ENCODE data around the gene EML1.

DNA sequence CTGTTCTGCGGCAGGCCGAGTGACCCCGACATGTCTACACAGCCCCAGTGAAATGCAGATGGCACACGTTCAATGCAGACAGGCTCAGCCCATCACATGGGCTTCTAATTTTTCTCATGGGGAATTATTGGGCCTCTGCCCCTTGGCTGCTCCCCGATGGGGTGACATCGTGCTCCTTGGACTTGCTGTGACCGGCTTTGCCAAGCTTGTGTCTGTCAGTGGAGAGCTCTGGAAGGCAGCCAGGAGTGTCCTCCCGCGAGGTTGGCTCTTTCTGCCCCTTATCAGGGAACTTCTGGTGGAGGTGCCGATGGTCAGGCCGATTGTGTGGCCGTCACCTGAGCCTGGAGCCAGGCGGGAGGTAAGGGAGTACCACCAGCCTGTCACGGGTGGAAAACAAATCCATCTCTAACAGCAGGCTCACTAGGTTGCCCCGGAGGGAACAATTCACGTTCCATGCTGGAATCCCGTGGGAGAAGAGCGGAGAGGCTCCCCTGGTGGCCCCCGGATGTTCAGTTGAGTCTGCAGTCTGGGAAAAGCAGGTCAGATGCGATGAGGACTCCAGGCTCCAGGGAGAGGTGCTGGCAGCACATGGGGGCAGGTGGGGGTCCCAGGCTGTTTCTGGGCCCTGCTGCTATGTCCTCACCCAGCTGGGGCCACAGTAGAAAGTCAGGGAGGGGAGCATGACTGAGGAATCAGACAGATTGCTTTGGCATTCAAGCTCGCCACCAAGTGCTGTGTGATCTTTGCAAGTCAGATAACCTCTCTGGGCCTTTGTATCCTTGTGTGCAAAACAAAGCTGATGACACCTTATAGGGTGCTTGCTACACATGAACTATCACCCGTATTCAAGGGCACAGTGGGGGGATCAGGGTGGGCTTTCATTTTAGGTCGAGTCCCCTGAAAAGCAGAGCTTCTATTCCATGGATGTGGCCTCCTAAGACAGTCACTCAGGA lies 43.2 kb upstream of the EML1 start:
- TF ChIP-seq, protein P1, sequence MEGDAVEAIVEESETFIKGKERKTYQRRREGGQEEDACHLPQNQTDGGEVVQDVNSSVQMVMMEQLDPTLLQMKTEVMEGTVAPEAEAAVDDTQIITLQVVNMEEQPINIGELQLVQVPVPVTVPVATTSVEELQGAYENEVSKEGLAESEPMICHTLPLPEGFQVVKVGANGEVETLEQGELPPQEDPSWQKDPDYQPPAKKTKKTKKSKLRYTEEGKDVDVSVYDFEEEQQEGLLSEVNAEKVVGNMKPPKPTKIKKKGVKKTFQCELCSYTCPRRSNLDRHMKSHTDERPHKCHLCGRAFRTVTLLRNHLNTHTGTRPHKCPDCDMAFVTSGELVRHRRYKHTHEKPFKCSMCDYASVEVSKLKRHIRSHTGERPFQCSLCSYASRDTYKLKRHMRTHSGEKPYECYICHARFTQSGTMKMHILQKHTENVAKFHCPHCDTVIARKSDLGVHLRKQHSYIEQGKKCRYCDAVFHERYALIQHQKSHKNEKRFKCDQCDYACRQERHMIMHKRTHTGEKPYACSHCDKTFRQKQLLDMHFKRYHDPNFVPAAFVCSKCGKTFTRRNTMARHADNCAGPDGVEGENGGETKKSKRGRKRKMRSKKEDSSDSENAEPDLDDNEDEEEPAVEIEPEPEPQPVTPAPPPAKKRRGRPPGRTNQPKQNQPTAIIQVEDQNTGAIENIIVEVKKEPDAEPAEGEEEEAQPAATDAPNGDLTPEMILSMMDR (IDR thresholded peaks at IDR 0.05) = no peak
- TF ChIP-seq POLR2A (IDR thresholded peaks at IDR 0.05) = no peak

Data from right lobe of liver (tissue), 4 donors.